Nephron (organoid): Measurements from ENCODE around the gene HIP1.

Experiments
- H3K27ac Mint-ChIP-seq, 3 experiments: 2 replicates each; pipeline ENCODE4 v1.8.0; 2020; ENCODE audit warnings: mixed read lengths in 3 of 3, mild to moderate bottlenecking in 2 of 3, moderate library complexity in 1 of 3
- H3K27me3 Mint-ChIP-seq: 2 replicates; pipeline ENCODE4 v1.8.0; 2021; ENCODE audit warnings: low read depth, mild to moderate bottlenecking, moderate library complexity, mixed read lengths
- H3K36me3 Mint-ChIP-seq: 2 replicates; pipeline ENCODE4 v1.8.0; 2020; ENCODE audit warnings: low read depth, mixed read lengths
- H3K4me1 Mint-ChIP-seq: 2 replicates; pipeline ENCODE4 v1.8.0; 2020; ENCODE audit warnings: mixed read lengths
- H3K4me3 Mint-ChIP-seq, 3 experiments: 2 replicates each; pipeline ENCODE4 v1.8.0; 2020; ENCODE audit warnings: mild to moderate bottlenecking in 3 of 3, mixed read lengths in 3 of 3, moderate library complexity in 2 of 3
- H3K9me3 Mint-ChIP-seq: 2 replicates; pipeline ENCODE4 v1.8.0; 2020; ENCODE audit warnings: mixed read lengths
- TF ChIP-seq, protein P1 (sequence below), 3 experiments: fragments of 200-600 bp; sonication (generic); IDR thresholded peaks; one replicate each; pipeline ENCODE4 v1.5.0; 2021; ENCODE audit warnings: antibody characterized with exemption in 3 of 3; ENCODE audit not compliant: unreplicated experiment in 3 of 3

Gene HIP1

DNA sequence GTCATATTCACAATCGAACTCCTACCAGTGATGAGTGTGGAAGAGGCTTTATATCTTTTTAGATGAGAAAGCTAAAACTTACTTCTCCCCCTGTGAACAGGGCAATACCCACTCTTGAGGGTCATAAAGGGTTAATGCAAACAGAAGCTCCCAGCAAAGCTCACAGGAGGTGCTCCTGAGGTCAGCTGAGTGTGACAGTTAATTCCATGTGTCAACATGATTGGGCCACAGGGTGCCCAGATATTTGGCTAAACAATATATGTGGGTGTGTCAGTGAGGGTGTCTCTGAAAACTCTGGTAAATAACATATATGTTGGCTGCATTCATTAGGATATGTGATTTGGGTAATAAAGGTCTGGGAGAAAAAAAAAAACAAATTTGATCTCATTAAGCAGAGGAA is 86.0 kb downstream of the HIP1 start:
- no peaks in the 10 kb centered on the region for H3K9me3 Mint-ChIP-seq
- no peaks in the 10 kb centered on the region for H3K27me3 Mint-ChIP-seq
- TF ChIP-seq, protein P1, sequence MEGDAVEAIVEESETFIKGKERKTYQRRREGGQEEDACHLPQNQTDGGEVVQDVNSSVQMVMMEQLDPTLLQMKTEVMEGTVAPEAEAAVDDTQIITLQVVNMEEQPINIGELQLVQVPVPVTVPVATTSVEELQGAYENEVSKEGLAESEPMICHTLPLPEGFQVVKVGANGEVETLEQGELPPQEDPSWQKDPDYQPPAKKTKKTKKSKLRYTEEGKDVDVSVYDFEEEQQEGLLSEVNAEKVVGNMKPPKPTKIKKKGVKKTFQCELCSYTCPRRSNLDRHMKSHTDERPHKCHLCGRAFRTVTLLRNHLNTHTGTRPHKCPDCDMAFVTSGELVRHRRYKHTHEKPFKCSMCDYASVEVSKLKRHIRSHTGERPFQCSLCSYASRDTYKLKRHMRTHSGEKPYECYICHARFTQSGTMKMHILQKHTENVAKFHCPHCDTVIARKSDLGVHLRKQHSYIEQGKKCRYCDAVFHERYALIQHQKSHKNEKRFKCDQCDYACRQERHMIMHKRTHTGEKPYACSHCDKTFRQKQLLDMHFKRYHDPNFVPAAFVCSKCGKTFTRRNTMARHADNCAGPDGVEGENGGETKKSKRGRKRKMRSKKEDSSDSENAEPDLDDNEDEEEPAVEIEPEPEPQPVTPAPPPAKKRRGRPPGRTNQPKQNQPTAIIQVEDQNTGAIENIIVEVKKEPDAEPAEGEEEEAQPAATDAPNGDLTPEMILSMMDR (IDR thresholded peaks at IDR 0.05; ENCODE audit: unreplicated experiment in 3 of 3), result no peak
- H3K4me3 Mint-ChIP-seq, result no peak overlapping the region
- peaks cover 14% of the 10 kb centered on the region for H3K4me1 Mint-ChIP-seq
- H3K36me3 Mint-ChIP-seq, result peaks cover 3% of the 10 kb centered on the region
- H3K27ac Mint-ChIP-seq, result no peak overlapping the region

DNA sequence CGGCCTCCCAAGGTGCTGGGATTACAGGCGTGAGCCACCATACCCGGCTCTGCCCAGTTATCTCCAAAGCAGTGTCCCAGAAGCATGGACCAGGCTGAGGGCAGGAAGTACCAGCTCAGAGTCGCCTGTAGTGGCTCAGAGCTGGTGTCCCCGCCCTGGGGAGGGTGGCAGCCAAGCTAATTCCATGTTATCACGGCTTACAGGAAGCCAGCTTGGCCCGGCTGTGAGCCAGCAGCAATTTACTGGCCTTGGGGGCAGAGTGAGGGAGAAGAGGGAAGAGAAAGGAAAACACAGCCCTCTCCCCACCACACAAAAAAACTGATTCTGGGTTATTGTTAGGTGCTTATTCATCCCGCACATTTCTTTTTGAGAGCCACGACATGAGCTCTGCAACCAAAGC is 88.1 kb downstream of the HIP1 start:
- TF ChIP-seq, protein P1 (IDR thresholded peaks at IDR 0.05; ENCODE audit: unreplicated experiment in 3 of 3), result no peak
- Mint-ChIP-seq H3K4me1 (peaks cover 14% of the 10 kb centered on the region), H3K27ac (peak overlapping the region in 2 of 3 experiments; percentile 9 to 56), H3K4me3 (no peak overlapping the region), H3K9me3 (no peaks in the 10 kb centered on the region), H3K36me3 (peaks cover 3% of the 10 kb centered on the region), H3K27me3 (no peaks in the 10 kb centered on the region)

DNA sequence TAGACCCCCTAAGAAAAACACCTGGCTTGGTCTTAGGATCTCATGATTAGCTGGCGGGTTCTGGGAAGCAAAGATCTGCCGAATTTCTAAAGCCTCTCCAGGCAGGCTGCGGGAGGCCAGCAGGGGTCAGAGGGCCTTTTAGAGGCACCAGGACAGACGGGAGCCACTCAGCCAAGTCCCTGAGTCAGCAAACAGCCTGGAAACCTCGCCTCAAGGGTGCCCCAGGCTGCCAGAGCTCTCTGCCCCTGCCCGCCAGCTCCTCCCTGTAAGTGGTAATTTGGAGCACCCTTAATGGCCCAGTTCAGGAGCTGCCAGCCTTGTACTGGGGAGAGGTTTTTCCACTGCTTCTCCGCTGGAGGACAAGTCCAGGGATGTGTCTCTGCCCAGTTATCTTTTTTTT is 88.7 kb downstream of the HIP1 start:
- Mint-ChIP-seq H3K4me3 (no peak overlapping the region), H3K9me3 (no peaks in the 10 kb centered on the region), H3K36me3 (peaks cover 3% of the 10 kb centered on the region), H3K27ac (peak overlapping the region; percentile 18 to 54 (median 38)), H3K27me3 (no peaks in the 10 kb centered on the region), H3K4me1 (peaks cover 14% of the 10 kb centered on the region)
- TF ChIP-seq, protein P1 (IDR thresholded peaks at IDR 0.05; ENCODE audit: unreplicated experiment in 3 of 3), result no peak

DNA sequence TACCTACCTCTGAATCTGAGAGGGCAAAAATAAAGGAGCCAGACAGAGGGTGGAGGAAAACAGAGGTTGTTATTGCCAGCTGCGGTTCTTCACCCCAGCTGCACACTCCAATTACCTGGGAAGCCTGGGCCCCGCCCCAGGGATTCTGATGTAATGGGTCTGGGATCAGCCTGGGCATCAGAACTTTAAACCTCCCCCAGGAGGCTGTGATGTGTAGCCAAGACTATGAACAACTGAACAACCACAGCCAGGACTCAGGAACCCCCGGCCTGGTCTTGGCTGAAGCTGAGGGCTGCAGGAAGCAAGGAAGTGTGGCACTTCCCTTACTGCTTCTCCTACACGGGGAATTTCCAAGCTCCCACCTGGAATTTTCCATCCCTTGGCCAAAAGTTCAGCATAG is 89.3 kb downstream of the HIP1 start:
- Mint-ChIP-seq H3K36me3 (peaks cover 3% of the 10 kb centered on the region), H3K4me1 (peaks cover 14% of the 10 kb centered on the region), H3K27ac (peak overlapping the region; percentile 18 to 54 (median 38)), H3K4me3 (no peak overlapping the region), H3K9me3 (no peaks in the 10 kb centered on the region), H3K27me3 (no peaks in the 10 kb centered on the region)
- TF ChIP-seq, protein P1 (IDR thresholded peaks at IDR 0.05; ENCODE audit: unreplicated experiment in 3 of 3), result no peak

DNA sequence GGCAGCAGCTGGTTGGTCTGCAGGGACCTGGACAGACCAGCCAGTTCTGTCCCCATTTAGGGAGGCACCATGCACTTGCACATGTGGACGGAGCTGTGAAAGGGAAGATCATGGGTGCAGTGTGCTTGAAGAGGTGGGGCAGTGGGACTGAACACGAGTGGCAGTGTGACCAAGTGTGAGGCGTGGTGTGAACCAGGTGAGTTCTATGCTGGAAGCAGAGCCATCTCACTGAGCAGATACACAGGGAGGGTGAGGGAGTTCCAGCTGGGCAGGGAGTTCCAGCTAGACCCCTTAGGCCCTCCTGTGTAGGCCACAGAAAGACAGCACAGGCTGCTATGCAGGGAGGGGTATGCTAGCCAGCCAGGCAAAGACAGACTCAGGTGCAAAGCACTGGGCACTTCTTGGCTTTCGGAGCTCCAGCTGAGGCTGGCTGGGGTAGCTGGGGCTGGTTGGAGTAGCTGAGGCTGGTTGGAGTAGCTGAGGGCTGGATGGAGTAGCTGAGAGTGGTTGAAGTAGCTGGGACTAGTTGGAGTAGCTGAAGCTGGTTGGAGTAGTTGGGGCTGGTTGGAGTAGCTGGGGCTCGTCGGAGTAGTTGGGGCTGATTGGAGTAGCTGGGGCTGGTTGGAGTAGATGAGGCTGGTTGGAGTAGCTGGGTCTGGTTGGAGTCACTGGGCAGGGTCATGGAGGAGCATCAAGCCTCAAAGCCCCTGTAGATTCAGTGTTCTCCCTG is 90.9 kb downstream of the HIP1 start:
- no peaks in the 10 kb centered on the region for H3K9me3 Mint-ChIP-seq
- H3K27ac Mint-ChIP-seq, result peak overlapping the region in 1 of 3 experiments; percentile 68
- H3K4me1 Mint-ChIP-seq, result peaks cover 14% of the 10 kb centered on the region
- no peaks in the 10 kb centered on the region for H3K27me3 Mint-ChIP-seq
- H3K4me3 Mint-ChIP-seq, result no peak overlapping the region
- peaks cover 3% of the 10 kb centered on the region for H3K36me3 Mint-ChIP-seq
- TF ChIP-seq, protein P1 (IDR thresholded peaks at IDR 0.05; ENCODE audit: unreplicated experiment in 3 of 3), result no peak

DNA sequence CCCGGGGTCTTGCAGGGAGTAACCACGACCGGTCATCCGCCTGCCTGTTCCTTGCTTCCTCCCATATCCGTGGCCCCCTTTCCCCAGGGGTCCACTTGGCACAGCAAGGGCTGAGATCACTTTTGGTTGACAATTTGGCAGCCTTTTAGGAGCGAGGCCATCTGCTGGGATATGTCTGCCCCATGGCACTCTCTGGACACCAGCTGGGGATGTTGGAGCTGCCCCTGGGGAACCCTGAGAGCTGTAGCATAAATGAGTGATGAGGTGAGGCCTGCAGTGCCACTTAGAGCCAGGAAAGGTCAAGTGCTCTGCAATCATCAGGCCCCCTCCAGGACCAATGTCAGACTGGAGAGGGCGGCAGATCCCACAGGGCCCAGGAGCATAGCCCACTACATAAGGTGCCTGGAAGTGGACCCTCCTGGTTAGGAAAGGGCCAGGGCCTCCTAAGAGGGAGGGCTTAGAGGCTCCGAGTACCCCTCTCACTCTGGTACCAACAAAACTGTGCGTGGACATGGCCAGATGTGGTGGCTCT is 92.1 kb downstream of the HIP1 start:
- H3K36me3 Mint-ChIP-seq, result no peaks in the 10 kb centered on the region
- no peaks in the 10 kb centered on the region for H3K27me3 Mint-ChIP-seq
- no peaks in the 10 kb centered on the region for H3K9me3 Mint-ChIP-seq
- H3K4me1 Mint-ChIP-seq, result peaks cover 14% of the 10 kb centered on the region
- no peak overlapping the region for H3K4me3 Mint-ChIP-seq
- TF ChIP-seq, protein P1 (IDR thresholded peaks at IDR 0.05; ENCODE audit: unreplicated experiment in 3 of 3), result no peak
- no peak overlapping the region for H3K27ac Mint-ChIP-seq
